ENCODE measurements around the gene SPATA22.
"Not testable (repeated sequence)": the region's sequence is repeated elsewhere in the genome, so short reads cannot be mapped to it uniquely, and the experiment has no call there.

SPATA22 gene

GRCh38 chr17:3471599-3471998 lies at the start of gene SPATA22:
TSS of gene SPATA22 (minus strand) at chr17:3471819. CDS start at chr17:3469325, 2,494 bp downstream.
- no peak for DNase-seq (ENCODE audit: low spot score)

- not testable (repeated sequence) for DNase-seq (ENCODE audit: low spot score)
Measured at GRCh38 chr17:3519472-3519871, 47.9 kb upstream of the SPATA22 start.

GRCh38 chr17:3514873-3515272 lies 43.3 kb upstream of the SPATA22 start:
- DNase-seq (ENCODE audit: low spot score), result no peak

GRCh38 chr17:3514167-3514566 lies 42.5 kb upstream of the SPATA22 start:
- not testable (repeated sequence) for DNase-seq (ENCODE audit: low spot score)

- DNase-seq (ENCODE audit: low spot score), result no peak
Measured at GRCh38 chr17:3513305-3514035, 41.9 kb upstream of the SPATA22 start.

GRCh38 chr17:3512505-3513171 lies 41.0 kb upstream of the SPATA22 start:
- DNase-seq (ENCODE audit: low spot score), result peak; percentile 92

GRCh38 chr17:3511852-3512504 lies 40.4 kb upstream of the SPATA22 start:
- DNase-seq (ENCODE audit: low spot score), result no peak

- no peak for DNase-seq (ENCODE audit: low spot score)
Measured at GRCh38 chr17:3510090-3510489, 38.5 kb upstream of the SPATA22 start.

- DNase-seq (ENCODE audit: low spot score), result no peak
Measured at GRCh38 chr17:3507869-3508268, 36.2 kb upstream of the SPATA22 start.

- no peak for DNase-seq (ENCODE audit: low spot score)
Measured at GRCh38 chr17:3507071-3507470, 35.5 kb upstream of the SPATA22 start.

GRCh38 chr17:3506054-3506453 lies 34.4 kb upstream of the SPATA22 start:
- DNase-seq (ENCODE audit: low spot score), result no peak

- DNase-seq (ENCODE audit: low spot score), result no peak
Measured at GRCh38 chr17:3505008-3505407, 33.4 kb upstream of the SPATA22 start.

- no peak for DNase-seq (ENCODE audit: low spot score)
Measured at GRCh38 chr17:3503285-3503684, 31.7 kb upstream of the SPATA22 start.

GRCh38 chr17:3502466-3502865 lies 30.8 kb upstream of the SPATA22 start:
- DNase-seq (ENCODE audit: low spot score), result peak; percentile 93

GRCh38 chr17:3501344-3501743 lies 29.7 kb upstream of the SPATA22 start:
- DNase-seq (ENCODE audit: low spot score), result no peak

- DNase-seq (ENCODE audit: low spot score), result no peak
Measured at GRCh38 chr17:3497101-3497500, 25.5 kb upstream of the SPATA22 start.

- no peak for DNase-seq (ENCODE audit: low spot score)
Measured at GRCh38 chr17:3485481-3486068, 14.0 kb upstream of the SPATA22 start.

GRCh38 chr17:3482852-3483251 lies 11.2 kb upstream of the SPATA22 start:
- no peak for DNase-seq (ENCODE audit: low spot score)

GRCh38 chr17:3479988-3480387 lies 8.4 kb upstream of the SPATA22 start:
- DNase-seq (ENCODE audit: low spot score), result no peak

GRCh38 chr17:3475812-3476610 lies 4.4 kb upstream of the SPATA22 start, which contains the start of gene ASPA:
TSS of gene ASPA (plus strand) at chr17:3475997. CDS start at chr17:3476160, 163 bp downstream.
- peak; percentile 85 for DNase-seq (ENCODE audit: low spot score)

- peak; percentile 70 for DNase-seq (ENCODE audit: low spot score)
Measured at GRCh38 chr17:3475251-3475685, 3.6 kb upstream of the SPATA22 start.

- peak; percentile 42 for DNase-seq (ENCODE audit: low spot score)
Measured at GRCh38 chr17:3474212-3474611, 2.6 kb upstream of the SPATA22 start.
